Caco-2 (cell line): ENCODE data around the gene FBLL1. TPM values are rescaled to one million over a fixed set of nuclear protein-coding genes. Genes with fewer than 3 reads are reported as not detected.

Source experiments
- BruUV-seq: library from RNA; stranded (reverse); fragments of 400-500 nt; replicated peaks from 2 replicates; lab custom pipeline; 2021; lab: Mats Ljungman, UMichigan
- CTCF ChIA-PET: fragments of 300-600 bp; sonication (Branson Sonifier 250); formaldehyde crosslinking; loops from one replicate; lab custom pipeline; 2022; ENCODE audit warnings: antibody characterized with exemption; lab: Charles Lee
- POLR2A ChIA-PET: fragments of 300-600 bp; sonication (Branson Sonifier 250); formaldehyde crosslinking; loops from one replicate; lab custom pipeline; 2022; ENCODE audit warnings: antibody characterized with exemption; lab: Charles Lee
- DNase-seq, 2 experiments: peaks; one replicate each; pipeline versions ENCODE4 v3.0.0 to v3.0.0-alpha.2; 2020 to 2022
- H3K27me3 ChIP-seq: replicated peaks from 2 replicates; pipeline ENCODE4 v1.6.0; 2011; ENCODE audit warnings: low read length; ENCODE audit not compliant: control insufficient read depth, insufficient read depth
- H3K36me3 ChIP-seq: 2 replicates; pipeline ENCODE4 v1.5.1; 2011; ENCODE audit warnings: low read length; ENCODE audit not compliant: control insufficient read depth, insufficient read depth
- H3K4me1 ChIP-seq: fragments of 250-450 bp; sonication (Bioruptor Pico); 2 replicates; pipeline ENCODE4 v1.5.1; 2020; ENCODE audit warnings: mild to moderate bottlenecking
- H3K4me3 ChIP-seq: 2 replicates; pipeline ENCODE4 v1.5.1; 2011; ENCODE audit warnings: low read depth, mild to moderate bottlenecking, control low read depth, low read length
- H3K9me3 ChIP-seq: fragments of 250-450 bp; sonication (Bioruptor Pico); 2 replicates; pipeline ENCODE4 v1.5.1; 2020; ENCODE audit warnings: mild to moderate bottlenecking, moderate library complexity
- H3K27ac Mint-ChIP-seq: one replicate; pipeline ENCODE4 v1.8.0; 2022; ENCODE audit warnings: mixed read lengths; ENCODE audit not compliant: unreplicated experiment
- H3K27me3 Mint-ChIP-seq: one replicate; pipeline ENCODE4 v1.8.0; 2022; ENCODE audit warnings: mixed read lengths; ENCODE audit not compliant: insufficient read depth, unreplicated experiment
- H3K36me3 Mint-ChIP-seq: one replicate; pipeline ENCODE4 v1.8.0; 2022; ENCODE audit warnings: mild to moderate bottlenecking, mixed read lengths; ENCODE audit not compliant: insufficient read depth, unreplicated experiment
- H3K4me1 Mint-ChIP-seq: one replicate; pipeline ENCODE4 v1.8.0; 2022; ENCODE audit warnings: low read depth, mixed read lengths; ENCODE audit not compliant: unreplicated experiment
- H3K4me3 Mint-ChIP-seq: one replicate; pipeline ENCODE4 v1.8.0; 2022; ENCODE audit warnings: mild to moderate bottlenecking, moderate library complexity, mixed read lengths; ENCODE audit not compliant: unreplicated experiment
- H3K9me3 Mint-ChIP-seq: one replicate; pipeline ENCODE4 v1.8.0; 2022; ENCODE audit warnings: mixed read lengths; ENCODE audit not compliant: unreplicated experiment
- intact Hi-C: fragments of 100-400 bp; cut with micrococcal nuclease; formaldehyde crosslinking; loops from one replicate; pipeline ENCODE4 v1.10.0; 2022; ENCODE audit not compliant: unreplicated experiment
- total RNA-seq: library from RNA; stranded (reverse); gene quantifications from 2 replicates; pipeline ENCODE4 v1.2.3, GENCODE V29; 2022
- TF ChIP-seq, protein P1 (sequence below), 2 experiments: fragments of 200-600 bp in 1 of 2; IDR thresholded peaks; 1 replicate in 1 of 2; 2 replicates in 1 of 2; pipeline versions ENCODE4 v1.5.1 to v1.8.0; 2011 to 2022; ENCODE audit warnings: antibody characterized with exemption in 1 of 2, control low read depth in 1 of 2, inconsistent platforms in 1 of 2, low read depth in 1 of 2, low read length in 1 of 2, mild to moderate bottlenecking in 1 of 2, moderate library complexity in 1 of 2; ENCODE audit not compliant: insufficient read depth in 1 of 2, severe bottlenecking in 1 of 2, unreplicated experiment in 1 of 2

FBLL1 gene
- total RNA-seq, 1 experiment from 2014 or later: not detected

GRCh38 chr5:168494057-168494555 lies 35.0 kb upstream of the FBLL1 start:
- CTCF ChIA-PET: interaction anchor here (0.7 kb wide), 1 partner anchor 42 kb away, joined by 9 read pairs; no protein-coding TSS in a partner anchor

DNA sequence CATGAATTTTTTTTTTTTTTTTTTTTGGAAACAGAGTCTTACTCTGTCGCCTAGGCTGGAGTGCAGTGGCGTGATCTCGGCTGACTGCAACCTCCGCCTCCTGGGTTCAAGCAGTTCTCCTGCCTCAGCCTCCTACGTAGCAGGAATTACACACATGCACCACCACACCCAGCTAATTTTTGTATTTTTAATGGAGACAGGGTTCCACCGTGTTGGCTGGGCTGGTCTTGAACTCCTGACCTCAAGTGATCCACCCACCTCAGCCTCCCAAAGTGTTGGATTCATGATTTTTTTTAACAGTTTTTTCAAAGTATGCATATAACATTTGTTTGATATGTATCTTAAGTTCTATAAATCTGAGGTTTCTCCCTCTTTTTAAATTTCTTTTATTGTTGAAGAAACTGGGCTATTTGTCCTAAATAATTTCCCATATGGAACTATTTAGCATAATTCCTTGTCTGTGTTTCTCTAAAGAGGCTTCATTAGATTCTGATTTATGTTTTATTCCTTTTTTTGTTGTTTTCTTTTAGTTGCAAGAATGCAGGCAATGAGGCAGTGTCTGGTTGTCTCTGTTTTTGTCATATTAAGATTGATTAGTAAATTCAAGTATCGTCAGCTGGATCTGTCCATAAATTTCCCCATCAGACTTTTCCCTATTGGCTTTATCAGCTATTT lies 26.4 kb upstream of the FBLL1 start:
- CTCF ChIA-PET: no interaction called here
- peaks cover 84% of the 10 kb centered on the region for H3K36me3 Mint-ChIP-seq

More at GRCh38 chr5:168494057-168494555, 35.0 kb upstream of the FBLL1 start:
- H3K9me3 Mint-ChIP-seq: no peaks in the 10 kb centered on the region
- no peak overlapping the region for H3K4me3 Mint-ChIP-seq
- H3K9me3 ChIP-seq: no peaks in the 10 kb centered on the region
- H3K27ac Mint-ChIP-seq: no peak overlapping the region
- no peaks in the 10 kb centered on the region for H3K4me1 Mint-ChIP-seq
- POLR2A ChIA-PET: no interaction called here
- DNase-seq: no peak
- H3K4me1 ChIP-seq: no peaks in the 10 kb centered on the region
- H3K36me3 Mint-ChIP-seq: peaks cover 96% of the 10 kb centered on the region
- H3K27me3 ChIP-seq: no peaks in the 10 kb centered on the region
- no peaks in the 10 kb centered on the region for H3K27me3 Mint-ChIP-seq
- no TSS peak for BruUV-seq
- TF ChIP-seq, protein P1, sequence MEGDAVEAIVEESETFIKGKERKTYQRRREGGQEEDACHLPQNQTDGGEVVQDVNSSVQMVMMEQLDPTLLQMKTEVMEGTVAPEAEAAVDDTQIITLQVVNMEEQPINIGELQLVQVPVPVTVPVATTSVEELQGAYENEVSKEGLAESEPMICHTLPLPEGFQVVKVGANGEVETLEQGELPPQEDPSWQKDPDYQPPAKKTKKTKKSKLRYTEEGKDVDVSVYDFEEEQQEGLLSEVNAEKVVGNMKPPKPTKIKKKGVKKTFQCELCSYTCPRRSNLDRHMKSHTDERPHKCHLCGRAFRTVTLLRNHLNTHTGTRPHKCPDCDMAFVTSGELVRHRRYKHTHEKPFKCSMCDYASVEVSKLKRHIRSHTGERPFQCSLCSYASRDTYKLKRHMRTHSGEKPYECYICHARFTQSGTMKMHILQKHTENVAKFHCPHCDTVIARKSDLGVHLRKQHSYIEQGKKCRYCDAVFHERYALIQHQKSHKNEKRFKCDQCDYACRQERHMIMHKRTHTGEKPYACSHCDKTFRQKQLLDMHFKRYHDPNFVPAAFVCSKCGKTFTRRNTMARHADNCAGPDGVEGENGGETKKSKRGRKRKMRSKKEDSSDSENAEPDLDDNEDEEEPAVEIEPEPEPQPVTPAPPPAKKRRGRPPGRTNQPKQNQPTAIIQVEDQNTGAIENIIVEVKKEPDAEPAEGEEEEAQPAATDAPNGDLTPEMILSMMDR (IDR thresholded peaks at IDR 0.05; ENCODE audit: insufficient read depth in 1 of 2, low read depth in 1 of 2, low read length in 1 of 2, severe bottlenecking in 1 of 2, unreplicated experiment in 1 of 2): no peak
- peaks cover 4% of the 10 kb centered on the region for H3K36me3 ChIP-seq
- intact Hi-C loops: no loop called here
- no peak overlapping the region for H3K4me3 ChIP-seq

GRCh38 chr5:168513861-168514428 lies 15.2 kb upstream of the FBLL1 start:
- H3K4me3 ChIP-seq: no peak overlapping the region
- Mint-ChIP-seq H3K9me3 (peaks cover 10% of the 10 kb centered on the region), H3K27ac (no peak overlapping the region), H3K4me3 (no peak overlapping the region), H3K4me1 (no peaks in the 10 kb centered on the region), H3K27me3 (no peaks in the 10 kb centered on the region), H3K36me3 (peaks cover 97% of the 10 kb centered on the region)
- H3K9me3 ChIP-seq: peaks cover 11% of the 10 kb centered on the region; the same call in 1 of the 2 replicates
- H3K27me3 ChIP-seq: no peaks in the 10 kb centered on the region
- POLR2A ChIA-PET: no interaction called here
- H3K4me1 ChIP-seq: no peaks in the 10 kb centered on the region
- intact Hi-C loops: no loop called here
- TF ChIP-seq, protein P1 (IDR thresholded peaks at IDR 0.05; ENCODE audit: insufficient read depth in 1 of 2, low read depth in 1 of 2, low read length in 1 of 2, severe bottlenecking in 1 of 2, unreplicated experiment in 1 of 2): no peak
- CTCF ChIA-PET: no interaction called here
- DNase-seq: no peak
- no TSS peak for BruUV-seq
- peaks cover 2% of the 10 kb centered on the region; the same call in 1 of the 2 replicates for H3K36me3 ChIP-seq

More for the DNA sequence above, 26.4 kb upstream of the FBLL1 start:
- BruUV-seq: no TSS peak
- H3K27ac Mint-ChIP-seq: no peak overlapping the region
- H3K4me1 ChIP-seq: no peaks in the 10 kb centered on the region
- H3K4me3 Mint-ChIP-seq: no peak overlapping the region
- H3K27me3 Mint-ChIP-seq: no peaks in the 10 kb centered on the region
- no peaks in the 10 kb centered on the region for H3K27me3 ChIP-seq
- H3K9me3 ChIP-seq: no peaks in the 10 kb centered on the region
- H3K4me1 Mint-ChIP-seq: no peaks in the 10 kb centered on the region
- intact Hi-C loops: no loop called here
- peaks cover 4% of the 10 kb centered on the region for H3K36me3 ChIP-seq
- TF ChIP-seq, protein P1 (IDR thresholded peaks at IDR 0.05; ENCODE audit: insufficient read depth in 1 of 2, low read depth in 1 of 2, low read length in 1 of 2, severe bottlenecking in 1 of 2, unreplicated experiment in 1 of 2): no peak
- DNase-seq: no peak
- POLR2A ChIA-PET: no interaction called here
- no peak overlapping the region for H3K4me3 ChIP-seq
- H3K9me3 Mint-ChIP-seq: no peaks in the 10 kb centered on the region
